Measurements from ENCODE around the gene CTDSP2.
A peak's percentile ranks its signal among the peaks of the same experiment; 100 is the strongest.

Gene CTDSP2

GRCh38 chr12:57846285-57846576 lies 298 bp downstream of the CTDSP2 start:
- no peak for DNase-seq (ENCODE audit: low read depth)
- TF ChIP-seq CTCF (IDR thresholded peaks at IDR 0.05; ENCODE audit: insufficient read depth, low read depth, low read length, missing control alignments): no peak
- H3K4me3 ChIP-seq (ENCODE audit: low read depth, low read length): peak overlapping the region; percentile 98

- TF ChIP-seq CTCF (IDR thresholded peaks at IDR 0.05; ENCODE audit: insufficient read depth, low read depth, low read length, missing control alignments): no peak
- DNase-seq (ENCODE audit: low read depth): peak; percentile 70
Measured at GRCh38 chr12:57845478-57846284, 848 bp downstream of the CTDSP2 start.

GRCh38 chr12:57844709-57845477 lies 1.6 kb downstream of the CTDSP2 start:
- no peak for TF ChIP-seq CTCF (IDR thresholded peaks at IDR 0.05; ENCODE audit: insufficient read depth, low read depth, low read length, missing control alignments)
- peak; percentile 56 for DNase-seq (ENCODE audit: low read depth)

More at GRCh38 chr12:57845478-57846284, 848 bp downstream of the CTDSP2 start:
- H3K4me3 ChIP-seq (ENCODE audit: low read depth, low read length): peak overlapping the region; percentile 98

GRCh38 chr12:57842342-57843294 lies 3.9 kb downstream of the CTDSP2 start:
- no peak for DNase-seq (ENCODE audit: low read depth)
- TF ChIP-seq CTCF (IDR thresholded peaks at IDR 0.05; ENCODE audit: insufficient read depth, low read depth, low read length, missing control alignments): no peak
- peak overlapping the region; percentile 98 for H3K4me3 ChIP-seq (ENCODE audit: low read depth, low read length)

More at GRCh38 chr12:57844709-57845477, 1.6 kb downstream of the CTDSP2 start:
- peak overlapping the region; percentile 98 for H3K4me3 ChIP-seq (ENCODE audit: low read depth, low read length)

- no peak overlapping the region for H3K4me3 ChIP-seq (ENCODE audit: low read depth, low read length)
- no peak for TF ChIP-seq CTCF (IDR thresholded peaks at IDR 0.05; ENCODE audit: insufficient read depth, low read depth, low read length, missing control alignments)
- no peak for DNase-seq (ENCODE audit: low read depth)
Measured at GRCh38 chr12:57841445-57841844, 5.1 kb downstream of the CTDSP2 start.

GRCh38 chr12:57840726-57841125 lies 5.8 kb downstream of the CTDSP2 start:
- TF ChIP-seq CTCF (IDR thresholded peaks at IDR 0.05; ENCODE audit: insufficient read depth, low read depth, low read length, missing control alignments): no peak
- DNase-seq (ENCODE audit: low read depth): no peak
- H3K4me3 ChIP-seq (ENCODE audit: low read depth, low read length): no peak overlapping the region
